ENCODE data around the gene UVSSA.

The UVSSA gene

DNA sequence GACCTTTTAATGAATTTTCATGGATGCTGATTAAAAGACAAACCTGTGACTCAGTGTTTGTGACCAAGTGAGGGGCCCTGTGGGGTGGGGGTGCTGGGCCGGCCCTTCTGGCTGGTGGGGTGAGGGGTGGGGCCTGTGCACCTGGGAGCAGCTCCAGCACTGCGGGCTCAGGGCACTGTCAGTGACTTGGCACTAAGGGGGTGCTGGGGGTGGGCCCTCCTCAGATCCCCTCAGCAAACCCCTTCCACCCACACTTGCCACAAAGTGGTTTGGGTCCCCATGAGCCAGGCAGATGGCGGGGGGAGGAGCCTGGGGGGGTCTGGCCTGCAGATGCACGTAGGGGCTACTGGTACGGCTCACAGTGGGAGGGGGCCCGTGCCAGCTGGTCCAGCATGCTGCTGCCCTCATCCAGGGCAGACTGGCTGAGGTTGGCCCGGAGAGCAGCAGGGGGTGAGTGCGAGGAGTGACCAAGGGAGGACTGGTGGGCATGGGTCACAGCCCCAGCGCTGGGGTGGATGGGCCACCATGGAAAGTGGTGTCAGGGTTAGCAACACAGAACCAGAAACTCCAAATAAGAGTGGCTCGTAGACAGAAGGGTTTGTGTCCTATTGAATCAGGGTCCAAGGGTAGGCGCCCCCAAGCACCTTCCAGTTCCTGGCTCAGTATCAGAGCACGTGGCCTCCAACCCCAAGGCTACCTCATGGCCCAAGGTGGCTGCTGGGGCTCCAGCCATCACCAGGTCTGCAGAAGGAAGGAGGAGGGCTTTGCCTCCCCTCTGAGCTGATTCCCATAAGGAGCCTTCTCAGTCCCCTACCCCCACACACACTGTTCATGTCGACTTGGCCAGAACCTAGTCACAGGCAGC is 49.2 kb downstream of the UVSSA start:
- no peak for DNase-seq (ENCODE audit: low read depth)

DNA sequence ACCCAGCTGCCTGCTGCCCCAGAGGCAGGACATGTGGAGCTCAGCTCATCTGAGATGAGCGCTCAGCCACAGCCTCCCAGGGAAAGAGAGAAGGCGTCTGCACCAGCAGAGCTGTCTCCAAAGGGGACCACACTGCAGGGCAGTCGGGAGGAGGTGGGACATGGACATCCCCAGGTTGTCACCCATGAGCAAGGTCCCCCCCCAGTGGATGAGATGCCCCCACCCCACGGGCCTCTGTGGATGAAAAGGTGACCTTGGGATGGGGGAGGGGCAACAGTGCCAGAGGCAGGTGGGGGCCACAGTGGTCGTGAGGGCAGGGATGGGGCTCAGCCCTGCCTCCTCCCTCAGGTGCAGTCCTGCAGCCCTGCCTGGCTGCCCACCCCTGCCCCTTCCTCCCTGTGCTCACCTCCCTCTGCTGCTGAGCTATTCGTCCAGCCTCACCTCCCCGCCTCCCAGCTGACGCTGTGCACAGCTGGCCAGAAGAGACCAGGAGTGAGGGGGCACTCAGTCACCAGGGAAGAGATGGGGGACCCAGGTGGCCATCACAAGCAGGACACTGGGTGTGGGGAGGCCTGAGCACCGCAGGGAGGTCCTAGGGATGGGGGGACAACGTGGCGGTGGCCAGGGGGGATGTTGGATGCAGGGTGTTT is 49.9 kb downstream of the UVSSA start:
- DNase-seq (ENCODE audit: low read depth), result no peak

DNA sequence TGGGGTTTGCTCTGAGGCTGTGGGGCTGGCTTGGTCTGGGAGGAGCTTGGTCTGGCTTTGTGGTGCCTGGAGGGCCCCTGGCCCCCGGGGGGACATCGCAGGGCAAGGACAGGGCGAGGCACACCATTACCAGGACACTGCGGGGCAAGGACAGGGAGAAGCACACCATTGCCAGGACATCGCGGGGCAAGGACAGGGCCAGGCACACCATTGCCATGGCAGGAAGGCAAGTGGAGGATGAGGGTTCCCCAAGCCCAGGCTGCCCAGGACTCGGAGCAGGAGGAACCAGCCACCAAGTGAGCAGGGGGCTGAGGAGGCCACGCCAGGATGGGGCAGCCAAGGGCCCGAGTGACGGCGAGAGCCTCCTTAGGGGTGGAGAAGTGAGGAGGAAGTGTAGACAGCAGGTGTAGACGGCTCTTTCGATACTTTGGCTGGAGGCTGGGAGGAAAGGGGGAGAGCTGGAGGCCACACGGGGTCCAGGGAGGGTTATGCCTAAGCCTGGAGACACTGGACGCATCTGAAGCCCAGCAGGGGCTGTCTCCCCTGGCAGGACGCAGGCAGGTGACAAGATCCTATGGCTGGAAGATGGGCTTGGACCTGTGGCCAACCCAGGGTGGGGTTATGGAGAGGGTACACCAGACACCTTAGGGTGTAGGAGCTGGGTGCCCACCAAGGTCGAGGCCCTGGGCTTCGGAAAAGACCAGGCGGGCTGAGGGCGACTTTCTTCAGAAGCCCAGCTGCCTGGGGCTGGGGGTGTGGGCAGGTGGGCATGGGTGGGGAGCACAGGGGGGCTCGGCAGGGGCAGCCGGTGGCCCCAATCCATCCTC is 51.9 kb downstream of the UVSSA start:
- DNase-seq (ENCODE audit: low read depth), result no peak

- no peak for DNase-seq (ENCODE audit: low read depth)
Observed at GRCh38 chr4:1399508-1400190, 52.6 kb downstream of the UVSSA start.

- DNase-seq (ENCODE audit: low read depth), result no peak
Observed at GRCh38 chr4:1400191-1400805, 53.3 kb downstream of the UVSSA start.

DNA sequence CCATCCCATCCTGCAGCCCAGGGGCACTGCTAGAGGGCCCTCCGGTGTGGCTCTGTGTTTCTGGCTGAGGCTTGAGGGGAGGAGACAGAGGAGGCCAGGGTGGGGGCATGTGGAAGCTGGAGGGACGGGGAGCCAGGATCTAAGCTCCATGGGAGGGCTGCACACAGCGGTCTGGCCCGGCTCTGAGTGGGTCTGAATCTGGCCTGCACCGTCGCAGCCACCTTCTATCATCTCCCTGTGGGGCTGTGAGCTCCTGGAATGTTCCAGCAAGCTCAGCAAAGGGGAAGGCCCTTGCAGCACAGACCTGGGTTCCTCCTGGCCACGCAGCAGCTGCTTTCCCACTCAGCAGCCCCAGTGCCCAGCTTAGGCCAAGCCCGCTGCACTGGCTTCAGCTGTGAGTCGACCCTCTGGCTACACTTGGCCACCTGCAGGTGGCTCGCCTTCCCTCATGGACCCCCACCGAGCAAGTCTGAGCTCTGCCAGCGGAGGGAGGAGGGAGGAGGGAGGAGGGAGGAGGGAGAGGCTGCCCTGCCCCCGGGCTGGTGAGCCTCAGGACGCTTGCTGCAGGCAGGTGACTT is 53.9 kb downstream of the UVSSA start:
- no peak for DNase-seq (ENCODE audit: low read depth)

DNA sequence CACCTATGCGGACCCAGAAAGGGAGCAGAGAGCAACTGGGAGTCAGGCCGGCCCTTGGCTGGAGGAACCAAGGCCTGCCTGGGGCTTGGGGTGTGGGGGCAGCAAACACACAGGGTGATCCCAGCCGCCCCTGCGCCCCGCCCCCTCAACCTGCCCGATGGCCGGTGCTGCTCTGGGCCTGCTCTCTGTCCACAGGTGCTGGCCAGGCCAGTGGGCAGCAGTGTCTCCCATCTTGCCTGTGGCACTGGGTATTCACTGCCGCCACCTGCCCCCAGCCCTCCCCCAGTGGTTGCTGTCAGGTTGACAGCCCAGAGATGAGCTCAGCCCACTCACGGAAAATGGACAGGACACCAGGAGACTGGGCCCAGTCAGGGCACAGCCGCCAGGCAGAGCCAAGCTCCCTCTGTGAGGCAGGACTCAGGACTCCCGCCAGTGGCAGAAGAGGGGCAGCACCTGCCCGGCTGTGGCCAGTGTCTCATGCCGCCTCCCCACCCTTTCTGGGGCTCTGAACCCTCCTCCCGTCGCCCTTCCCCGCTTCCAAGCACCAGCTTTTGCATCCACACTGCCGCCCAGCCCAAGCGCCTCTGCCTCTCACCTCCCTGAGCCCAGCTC is 54.5 kb downstream of the UVSSA start:
- DNase-seq (ENCODE audit: low read depth), result no peak

- DNase-seq (ENCODE audit: low read depth), result no peak
Observed at GRCh38 chr4:1402021-1402515, 55.1 kb downstream of the UVSSA start.

- no peak for DNase-seq (ENCODE audit: low read depth)
Observed at GRCh38 chr4:1402516-1403091, 55.6 kb downstream of the UVSSA start.

GRCh38 chr4:1403177-1403583 is 56.2 kb downstream of the UVSSA start:
- DNase-seq (ENCODE audit: low read depth), result no peak

- DNase-seq (ENCODE audit: low read depth), result no peak
Observed at GRCh38 chr4:1403591-1404572, 56.9 kb downstream of the UVSSA start.

- DNase-seq (ENCODE audit: low read depth), result no peak
Observed at GRCh38 chr4:1404573-1405253, 57.7 kb downstream of the UVSSA start.

- DNase-seq (ENCODE audit: low read depth), result no peak
Observed at GRCh38 chr4:1405254-1405635, 58.2 kb downstream of the UVSSA start.

GRCh38 chr4:1405636-1406393 is 58.8 kb downstream of the UVSSA start:
- no peak for DNase-seq (ENCODE audit: low read depth)

GRCh38 chr4:1406394-1406980 is 59.5 kb downstream of the UVSSA start, which contains the start of gene NKX1-1:
Gene NKX1-1, minus strand, starts transcription at chr4:1406442. Its CDS starts 0 bp downstream, at chr4:1406442.
- no peak for DNase-seq (ENCODE audit: low read depth)

DNA sequence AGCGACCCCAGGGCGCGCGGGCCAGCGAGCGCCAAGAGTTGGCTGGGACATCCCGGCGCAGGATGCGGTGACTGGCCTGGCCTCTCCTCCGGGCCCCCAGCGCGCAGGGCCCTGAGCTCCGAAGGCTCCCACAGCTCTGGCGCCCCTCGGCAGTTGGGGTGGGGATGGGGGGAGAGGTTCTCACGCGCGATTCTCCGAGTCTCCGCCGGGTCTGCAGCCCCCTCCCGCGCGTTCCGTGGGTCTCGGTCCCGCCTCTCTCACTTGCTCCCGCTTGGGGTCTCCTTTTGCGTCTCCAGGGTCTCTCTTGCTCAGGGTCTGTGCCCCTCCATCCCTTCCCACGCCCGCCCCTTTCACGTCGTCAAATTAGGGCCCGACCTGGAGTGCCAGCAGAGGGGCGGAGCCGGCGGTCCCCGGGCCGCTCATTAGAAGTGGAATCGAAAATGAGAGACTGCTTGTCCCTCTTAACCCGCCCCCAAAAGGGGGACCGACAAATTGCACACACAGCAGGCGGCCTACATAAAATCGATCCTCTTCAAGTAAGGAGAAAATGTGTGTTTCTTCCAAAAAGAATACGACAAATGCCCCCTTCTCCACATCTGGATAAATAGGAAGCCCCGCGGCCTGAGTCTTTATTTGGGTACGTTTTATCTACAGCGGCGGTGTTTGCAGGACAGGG is 60.1 kb downstream of the UVSSA start:
- no peak for DNase-seq (ENCODE audit: low read depth)
